ENCODE results near the gene SLC25A6.

SLC25A6 gene

DNA sequence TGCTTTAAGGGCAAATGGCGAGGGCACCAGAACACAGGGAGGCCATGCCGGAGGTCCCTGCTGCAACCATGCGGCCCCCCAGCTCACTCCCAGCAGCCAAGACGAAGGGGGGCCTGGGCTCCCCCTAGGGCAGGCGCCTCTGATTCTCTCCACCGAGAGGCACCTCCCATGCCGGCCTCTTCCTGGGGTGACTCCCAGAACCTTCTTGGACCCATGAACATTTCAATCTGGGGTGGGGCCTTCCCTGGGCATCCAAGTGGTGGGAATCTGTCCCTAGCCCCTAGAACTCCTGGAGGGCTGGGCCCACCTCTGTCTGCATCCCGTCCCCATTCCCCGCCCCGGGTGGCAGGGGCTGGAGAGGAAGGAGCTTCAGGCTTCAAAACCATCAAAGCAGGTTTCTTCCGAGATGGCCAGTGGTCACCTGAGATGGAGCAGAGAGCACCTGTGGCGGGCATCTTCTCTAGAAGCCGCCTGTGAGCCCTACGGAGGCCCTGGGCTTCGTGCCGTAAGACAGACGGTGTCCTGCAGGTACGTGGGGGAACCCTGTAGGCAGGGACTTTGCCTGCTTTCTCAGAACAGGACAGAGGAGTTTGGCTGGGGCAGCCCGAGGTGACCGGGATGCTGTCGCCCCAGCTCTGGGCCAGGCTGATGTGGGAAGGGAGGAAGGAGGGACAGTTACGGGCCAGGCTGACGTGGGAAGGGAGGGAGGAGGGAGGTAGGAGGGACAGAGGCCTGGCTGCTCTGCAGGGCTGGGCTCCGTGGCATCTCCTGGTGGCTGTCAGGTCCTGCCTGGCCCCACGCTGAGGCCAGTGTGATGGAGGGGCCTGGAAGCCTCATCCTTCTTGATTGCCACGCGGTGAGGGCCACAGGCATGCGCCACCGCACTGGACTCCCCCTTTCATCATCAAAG, 6.8 kb upstream of the SLC25A6 start:
- no peaks in the 10 kb centered on the region for H3K4me1 ChIP-seq (ENCODE audit: control insufficient read depth in 2 of 2, insufficient read depth in 2 of 2, low read length in 2 of 2)
- H3K9ac ChIP-seq (ENCODE audit: low read depth in 1 of 2, low read length in 2 of 2), result no peak overlapping the region
- H3K9me3 ChIP-seq (ENCODE audit: control insufficient read depth in 2 of 2, low read length in 2 of 2), result no peaks in the 10 kb centered on the region
- H3K36me3 ChIP-seq (ENCODE audit: control insufficient read depth in 2 of 2, insufficient read depth in 2 of 2, low read length in 2 of 2), result peaks cover 10 to 20% of the 10 kb centered on the region in 2 donors
- H3K4me3 ChIP-seq (ENCODE audit: low read length in 2 of 2), result no peak overlapping the region
- no peaks in the 10 kb centered on the region for H3K27me3 ChIP-seq (ENCODE audit: control insufficient read depth in 2 of 2, insufficient read depth in 2 of 2, low read length in 2 of 2)
- no peak overlapping the region for H3K27ac ChIP-seq (ENCODE audit: low read depth in 2 of 2, low read length in 2 of 2)

DNA sequence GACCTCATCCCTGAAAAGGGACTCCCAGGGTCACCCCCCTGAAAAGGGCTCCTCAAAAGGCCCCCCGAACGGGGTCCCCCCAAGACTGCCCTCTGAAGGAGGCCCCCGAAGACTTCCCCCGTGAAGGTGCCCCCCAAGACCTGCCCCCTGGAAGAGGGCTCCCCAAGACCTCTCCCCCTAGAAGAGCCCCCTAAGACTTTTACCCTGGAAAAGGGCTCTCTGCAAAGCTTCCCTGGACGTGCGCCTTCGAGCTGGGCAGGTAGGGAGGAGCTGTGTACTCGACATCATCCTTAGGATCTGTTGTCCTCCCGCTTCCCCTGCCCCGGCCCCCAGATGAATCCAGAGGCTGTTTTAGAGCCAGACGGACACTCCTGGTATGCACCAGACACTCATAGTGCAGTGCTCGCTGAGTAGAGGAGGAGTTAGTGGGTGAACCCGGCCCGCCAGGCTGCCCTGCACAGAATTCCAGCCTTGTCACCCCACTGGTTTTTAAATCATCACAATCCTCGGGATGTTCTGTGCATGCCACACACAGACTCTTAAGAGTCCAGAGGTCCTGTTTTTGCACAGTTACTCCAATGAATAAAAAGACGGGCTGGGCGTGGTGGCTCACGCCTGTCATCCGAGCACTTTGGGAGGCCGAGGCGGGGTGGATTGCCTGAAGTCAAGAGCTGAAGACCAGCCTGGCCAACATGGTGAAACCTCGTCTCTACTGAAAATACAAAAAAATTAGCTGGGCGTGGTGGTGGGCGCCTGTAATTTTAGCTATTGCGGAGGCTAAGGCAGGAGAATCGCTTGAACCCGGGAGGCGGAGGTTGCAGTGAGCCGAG, 5.7 kb upstream of the SLC25A6 start:
- Histone ChIP-seq H3K36me3 (ENCODE audit: control insufficient read depth in 2 of 2, insufficient read depth in 2 of 2, low read length in 2 of 2) (peaks cover 3 to 11% of the 10 kb centered on the region in 2 donors), H3K4me1 (ENCODE audit: control insufficient read depth in 2 of 2, insufficient read depth in 2 of 2, low read length in 2 of 2) (no peaks in the 10 kb centered on the region), H3K9ac (ENCODE audit: low read depth in 1 of 2, low read length in 2 of 2) (no peak overlapping the region), H3K27me3 (ENCODE audit: control insufficient read depth in 2 of 2, insufficient read depth in 2 of 2, low read length in 2 of 2) (no peaks in the 10 kb centered on the region), H3K4me3 (ENCODE audit: low read length in 2 of 2) (no peak overlapping the region), H3K9me3 (ENCODE audit: control insufficient read depth in 2 of 2, low read length in 2 of 2) (no peaks in the 10 kb centered on the region), H3K27ac (ENCODE audit: low read depth in 2 of 2, low read length in 2 of 2) (no peak overlapping the region)

DNA sequence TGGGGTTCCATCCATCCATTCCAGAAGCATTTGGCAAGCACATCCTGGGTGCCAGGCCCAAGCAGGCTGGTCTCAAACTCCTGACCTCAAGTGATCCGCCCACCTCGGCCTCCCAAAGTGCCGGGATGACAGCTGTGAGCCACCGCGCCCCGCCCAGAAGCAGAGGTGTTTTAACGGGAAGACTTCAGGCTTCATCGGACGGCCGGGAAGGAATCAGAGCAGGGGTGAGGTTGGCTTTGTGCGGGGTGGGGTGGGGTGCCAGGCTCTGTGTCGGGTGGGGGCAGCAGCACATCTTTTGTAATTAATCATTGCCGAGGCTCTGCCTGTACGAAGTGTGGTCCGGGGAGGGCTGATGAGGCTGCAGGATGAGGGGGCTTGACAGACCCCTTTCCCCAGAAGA, 5.1 kb upstream of the SLC25A6 start:
- no peaks in the 10 kb centered on the region for H3K4me1 ChIP-seq (ENCODE audit: control insufficient read depth in 2 of 2, insufficient read depth in 2 of 2, low read length in 2 of 2)
- no peak overlapping the region for H3K4me3 ChIP-seq (ENCODE audit: low read length in 2 of 2)
- no peaks in the 10 kb centered on the region for H3K27me3 ChIP-seq (ENCODE audit: control insufficient read depth in 2 of 2, insufficient read depth in 2 of 2, low read length in 2 of 2)
- no peaks in the 10 kb centered on the region for H3K9me3 ChIP-seq (ENCODE audit: control insufficient read depth in 2 of 2, low read length in 2 of 2)
- H3K36me3 ChIP-seq (ENCODE audit: control insufficient read depth in 2 of 2, insufficient read depth in 2 of 2, low read length in 2 of 2), result peaks cover 3 to 7% of the 10 kb centered on the region in 2 donors
- H3K27ac ChIP-seq (ENCODE audit: low read depth in 2 of 2, low read length in 2 of 2), result no peak overlapping the region
- H3K9ac ChIP-seq (ENCODE audit: low read depth in 1 of 2, low read length in 2 of 2), result no peak overlapping the region

GRCh38 chrX:1395646-1396216, 3.8 kb upstream of the SLC25A6 start:
- Histone ChIP-seq H3K27me3 (ENCODE audit: control insufficient read depth in 2 of 2, insufficient read depth in 2 of 2, low read length in 2 of 2) (no peaks in the 10 kb centered on the region), H3K4me1 (ENCODE audit: control insufficient read depth in 2 of 2, insufficient read depth in 2 of 2, low read length in 2 of 2) (peaks cover 5 to 6% of the 10 kb centered on the region in 2 donors), H3K9me3 (ENCODE audit: control insufficient read depth in 2 of 2, low read length in 2 of 2) (no peaks in the 10 kb centered on the region), H3K27ac (ENCODE audit: low read depth in 2 of 2, low read length in 2 of 2) (no peak overlapping the region), H3K4me3 (ENCODE audit: low read length in 2 of 2) (no peak overlapping the region), H3K36me3 (ENCODE audit: control insufficient read depth in 2 of 2, insufficient read depth in 2 of 2, low read length in 2 of 2) (peaks cover 3 to 5% of the 10 kb centered on the region in 2 donors), H3K9ac (ENCODE audit: low read depth in 1 of 2, low read length in 2 of 2) (no peak overlapping the region)

- H3K27ac ChIP-seq (ENCODE audit: low read depth in 2 of 2, low read length in 2 of 2), result no peak overlapping the region
Observed at GRCh38 chrX:1394731-1395501, 3.0 kb upstream of the SLC25A6 start.

DNA sequence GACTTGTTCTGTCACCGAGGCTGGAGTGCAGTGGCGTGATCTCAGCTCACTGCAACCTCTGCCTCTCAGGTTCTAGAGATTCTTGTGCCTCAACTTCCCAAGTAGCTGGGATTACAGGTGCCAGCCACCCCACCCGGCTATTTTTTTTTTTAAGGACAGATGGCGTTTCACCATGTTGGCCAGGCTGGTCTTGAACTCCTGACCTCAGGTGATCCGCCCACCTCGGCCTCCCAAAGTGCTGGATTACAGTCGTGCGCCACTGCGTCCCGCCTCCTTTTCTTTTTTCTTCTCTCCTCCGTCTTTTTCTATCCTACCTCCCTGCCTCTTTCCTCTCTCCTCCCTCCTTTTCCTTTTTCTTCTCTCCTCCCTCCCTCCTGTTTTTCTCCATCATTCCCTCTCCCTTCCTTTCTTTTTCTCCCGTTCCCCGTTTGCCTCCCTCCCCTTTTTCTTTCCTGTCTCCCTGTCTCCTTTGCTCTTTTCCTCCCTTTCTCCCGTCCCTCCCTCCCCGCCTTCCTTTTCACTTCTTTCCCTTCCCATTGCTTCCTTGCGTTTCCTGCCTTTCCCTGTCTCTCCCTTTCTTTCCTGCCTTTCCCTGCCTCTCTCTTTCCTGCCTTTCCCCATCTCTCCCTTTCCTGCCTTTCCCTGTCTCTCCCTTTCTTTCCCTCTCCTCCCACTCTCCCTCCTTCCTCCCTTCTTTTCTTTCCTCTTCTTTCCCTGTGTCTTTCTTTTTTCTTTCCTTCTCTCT, 2.1 kb upstream of the SLC25A6 start:
- H3K4me1 ChIP-seq (ENCODE audit: control insufficient read depth in 2 of 2, insufficient read depth in 2 of 2, low read length in 2 of 2), result peaks cover 12 to 14% of the 10 kb centered on the region in 2 donors
- H3K9ac ChIP-seq (ENCODE audit: low read depth in 1 of 2, low read length in 2 of 2), result no peak overlapping the region
- peaks cover 14 to 18% of the 10 kb centered on the region in 2 donors for H3K36me3 ChIP-seq (ENCODE audit: control insufficient read depth in 2 of 2, insufficient read depth in 2 of 2, low read length in 2 of 2)
- H3K27ac ChIP-seq (ENCODE audit: low read depth in 2 of 2, low read length in 2 of 2), result no peak overlapping the region
- H3K27me3 ChIP-seq (ENCODE audit: control insufficient read depth in 2 of 2, insufficient read depth in 2 of 2, low read length in 2 of 2), result no peaks in the 10 kb centered on the region
- no peaks in the 10 kb centered on the region for H3K9me3 ChIP-seq (ENCODE audit: control insufficient read depth in 2 of 2, low read length in 2 of 2)
- H3K4me3 ChIP-seq (ENCODE audit: low read length in 2 of 2), result no peak overlapping the region

More at GRCh38 chrX:1394731-1395501, 3.0 kb upstream of the SLC25A6 start:
- no peak overlapping the region for H3K4me3 ChIP-seq (ENCODE audit: low read length in 2 of 2)
- H3K4me1 ChIP-seq (ENCODE audit: control insufficient read depth in 2 of 2, insufficient read depth in 2 of 2, low read length in 2 of 2), result peaks cover 8 to 10% of the 10 kb centered on the region in 2 donors
- H3K9me3 ChIP-seq (ENCODE audit: control insufficient read depth in 2 of 2, low read length in 2 of 2), result no peaks in the 10 kb centered on the region
- no peaks in the 10 kb centered on the region for H3K27me3 ChIP-seq (ENCODE audit: control insufficient read depth in 2 of 2, insufficient read depth in 2 of 2, low read length in 2 of 2)
- H3K9ac ChIP-seq (ENCODE audit: low read depth in 1 of 2, low read length in 2 of 2), result no peak overlapping the region
- peaks cover 6 to 9% of the 10 kb centered on the region in 2 donors for H3K36me3 ChIP-seq (ENCODE audit: control insufficient read depth in 2 of 2, insufficient read depth in 2 of 2, low read length in 2 of 2)

- H3K9me3 ChIP-seq (ENCODE audit: control insufficient read depth in 2 of 2, low read length in 2 of 2), result no peaks in the 10 kb centered on the region
- peaks cover 27 to 33% of the 10 kb centered on the region in 2 donors for H3K36me3 ChIP-seq (ENCODE audit: control insufficient read depth in 2 of 2, insufficient read depth in 2 of 2, low read length in 2 of 2)
- H3K9ac ChIP-seq (ENCODE audit: low read depth in 1 of 2, low read length in 2 of 2), result peak overlapping the region; percentile 81 to 93
- H3K27me3 ChIP-seq (ENCODE audit: control insufficient read depth in 2 of 2, insufficient read depth in 2 of 2, low read length in 2 of 2), result no peaks in the 10 kb centered on the region
- H3K27ac ChIP-seq (ENCODE audit: low read depth in 2 of 2, low read length in 2 of 2), result peak overlapping the region; percentile 99 to 100
- peaks cover 12 to 17% of the 10 kb centered on the region in 2 donors for H3K4me1 ChIP-seq (ENCODE audit: control insufficient read depth in 2 of 2, insufficient read depth in 2 of 2, low read length in 2 of 2)
- H3K4me3 ChIP-seq (ENCODE audit: low read length in 2 of 2), result peak overlapping the region; percentile 76 to 83
Observed at GRCh38 chrX:1392376-1393068, 609 bp upstream of the SLC25A6 start.

GRCh38 chrX:1391370-1391706, 575 bp downstream of the SLC25A6 start:
- peak overlapping the region; percentile 73 to 100 for H3K9ac ChIP-seq (ENCODE audit: low read depth in 1 of 2, low read length in 2 of 2)
- peaks cover 39 to 45% of the 10 kb centered on the region in 2 donors for H3K36me3 ChIP-seq (ENCODE audit: control insufficient read depth in 2 of 2, insufficient read depth in 2 of 2, low read length in 2 of 2)
- H3K27me3 ChIP-seq (ENCODE audit: control insufficient read depth in 2 of 2, insufficient read depth in 2 of 2, low read length in 2 of 2), result no peaks in the 10 kb centered on the region
- H3K4me3 ChIP-seq (ENCODE audit: low read length in 2 of 2), result peak overlapping the region; percentile 97 to 100
- peak overlapping the region; percentile 99 to 100 for H3K27ac ChIP-seq (ENCODE audit: low read depth in 2 of 2, low read length in 2 of 2)
- H3K4me1 ChIP-seq (ENCODE audit: control insufficient read depth in 2 of 2, insufficient read depth in 2 of 2, low read length in 2 of 2), result peaks cover 12 to 17% of the 10 kb centered on the region in 2 donors
- H3K9me3 ChIP-seq (ENCODE audit: control insufficient read depth in 2 of 2, low read length in 2 of 2), result no peaks in the 10 kb centered on the region
